NCI-H2081 (cell line): ENCODE results near the gene CTRB2.

ENCODE experiments used
- DNase-seq, 2 experiments: peaks; one replicate each; lab custom pipeline; 2025; lab: John Stamatoyannopoulos, UW

The CTRB2 gene

GRCh38 chr16:75169899-75170405 lies 37.0 kb downstream of the CTRB2 start:
- no peak for DNase-seq

GRCh38 chr16:75160386-75160785 lies 46.6 kb downstream of the CTRB2 start:
- no peak for DNase-seq
